ENCODE results near the gene RASSF1.

RASSF1 gene

GRCh38 chr3:50340448-50341329 lies at the start of gene RASSF1:
Gene RASSF1, minus strand, starts transcription at chr3:50340836. Its CDS starts 31 bp downstream, at chr3:50340805.
- DNase-seq (ENCODE audit: low read depth, low spot score), result no peak

- DNase-seq (ENCODE audit: low read depth, low spot score), result no peak
Observed at GRCh38 chr3:50389414-50389767, 48.8 kb upstream of the RASSF1 start.

GRCh38 chr3:50388720-50389413 lies 48.2 kb upstream of the RASSF1 start:
- peak; percentile 37 for DNase-seq (ENCODE audit: low read depth, low spot score)

GRCh38 chr3:50388016-50388719 lies 47.5 kb upstream of the RASSF1 start:
- no peak for DNase-seq (ENCODE audit: low read depth, low spot score)

- no peak for DNase-seq (ENCODE audit: low read depth, low spot score)
Observed at GRCh38 chr3:50385754-50386153, 45.1 kb upstream of the RASSF1 start.

- DNase-seq (ENCODE audit: low read depth, low spot score), result no peak
Observed at GRCh38 chr3:50383750-50384149, 43.1 kb upstream of the RASSF1 start.

- no peak for DNase-seq (ENCODE audit: low read depth, low spot score)
Observed at GRCh38 chr3:50382722-50383121, 42.1 kb upstream of the RASSF1 start.

- no peak for DNase-seq (ENCODE audit: low read depth, low spot score)
Observed at GRCh38 chr3:50381383-50381782, 40.7 kb upstream of the RASSF1 start.

- DNase-seq (ENCODE audit: low read depth, low spot score), result no peak
Observed at GRCh38 chr3:50380405-50381085, 39.9 kb upstream of the RASSF1 start.

GRCh38 chr3:50378757-50379156 lies 38.1 kb upstream of the RASSF1 start:
- DNase-seq (ENCODE audit: low read depth, low spot score), result no peak

- DNase-seq (ENCODE audit: low read depth, low spot score), result no peak
Observed at GRCh38 chr3:50378024-50378423, 37.4 kb upstream of the RASSF1 start.

GRCh38 chr3:50375258-50375931 lies 34.8 kb upstream of the RASSF1 start:
- DNase-seq (ENCODE audit: low read depth, low spot score), result no peak

GRCh38 chr3:50374363-50375257 lies 34.0 kb upstream of the RASSF1 start:
- no peak for DNase-seq (ENCODE audit: low read depth, low spot score)

GRCh38 chr3:50373146-50374051 lies 32.8 kb upstream of the RASSF1 start:
- no peak for DNase-seq (ENCODE audit: low read depth, low spot score)

GRCh38 chr3:50372349-50372748 lies 31.7 kb upstream of the RASSF1 start:
- no peak for DNase-seq (ENCODE audit: low read depth, low spot score)

- DNase-seq (ENCODE audit: low read depth, low spot score), result no peak
Observed at GRCh38 chr3:50371133-50371685, 30.6 kb upstream of the RASSF1 start.

GRCh38 chr3:50370594-50370993 lies 30.0 kb upstream of the RASSF1 start:
- no peak for DNase-seq (ENCODE audit: low read depth, low spot score)

- DNase-seq (ENCODE audit: low read depth, low spot score), result no peak
Observed at GRCh38 chr3:50369012-50369670, 28.5 kb upstream of the RASSF1 start.

Data from smooth muscle cell of the brain vasculature (primary cell).